Measurements from ENCODE around the gene ARL6IP4.

ARL6IP4 gene

DNA sequence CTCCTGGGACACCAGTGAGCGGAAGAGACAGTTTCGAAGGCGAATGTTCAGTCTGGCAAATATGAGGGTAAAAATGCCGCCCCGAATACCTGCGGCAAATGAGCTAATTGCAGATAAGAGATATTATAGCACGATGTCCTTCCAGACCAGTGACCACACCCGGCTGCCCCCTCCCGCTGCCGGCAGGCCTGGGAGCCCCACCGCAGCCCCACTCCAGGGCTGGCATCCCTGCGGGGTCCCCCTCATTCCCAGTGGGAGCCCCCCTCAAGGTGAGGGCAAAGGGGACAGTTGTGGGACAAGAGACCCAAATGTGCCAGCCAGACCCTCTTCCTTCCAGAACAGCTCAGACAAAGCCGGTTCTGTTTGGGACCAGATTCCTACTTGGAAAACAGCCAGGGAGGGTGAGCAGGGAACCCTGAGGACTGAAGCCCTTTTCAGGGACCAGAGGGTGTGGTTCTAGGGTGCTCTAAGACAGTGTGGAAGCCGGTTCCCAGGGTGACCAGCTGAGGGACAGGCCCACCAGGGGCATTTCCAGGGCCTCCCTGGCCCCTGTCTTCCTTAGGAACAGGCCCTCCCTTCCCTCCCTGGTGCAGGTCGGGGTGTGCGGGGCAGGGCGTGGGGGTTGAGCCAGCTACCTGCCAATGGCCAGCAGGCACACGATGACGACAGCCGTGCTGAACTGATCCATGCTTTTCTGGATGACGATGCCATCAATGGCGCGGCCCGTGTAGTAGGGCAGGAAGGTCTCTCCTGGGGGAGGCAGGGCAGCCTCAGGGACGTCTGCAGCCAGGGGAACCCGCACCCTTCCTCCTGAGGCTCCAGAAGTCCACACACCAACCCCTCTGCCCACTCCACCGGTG, 30.4 kb upstream of the ARL6IP4 start:
- no peak overlapping the region for H3K4me3 Mint-ChIP-seq
- H3K27me3 Mint-ChIP-seq = no peaks in the 10 kb centered on the region
- peaks cover 2% of the 10 kb centered on the region for H3K36me3 Mint-ChIP-seq
- no peaks in the 10 kb centered on the region for H3K9me3 Mint-ChIP-seq
- H3K4me1 Mint-ChIP-seq = peaks cover 19% of the 10 kb centered on the region
- no peak overlapping the region for H3K27ac Mint-ChIP-seq

DNA sequence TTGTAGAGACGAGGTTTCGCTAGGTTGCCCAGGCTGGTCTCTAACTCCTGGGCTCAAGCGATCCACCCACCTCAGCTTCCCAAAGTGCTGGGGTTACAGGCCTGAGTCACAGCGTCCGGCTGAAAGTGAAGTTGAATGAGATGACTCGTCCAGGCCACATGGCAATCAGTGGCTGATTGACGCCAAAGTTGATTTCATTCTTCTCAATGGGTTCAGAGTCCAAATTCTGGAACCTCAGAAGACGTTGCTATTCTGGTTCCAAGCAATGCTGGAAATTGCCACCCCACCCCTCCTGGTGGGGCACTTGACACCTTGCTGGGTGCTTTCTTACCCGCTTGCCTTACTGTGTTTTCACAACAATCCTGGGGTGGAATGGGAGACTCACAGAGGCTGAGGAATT, 29.1 kb upstream of the ARL6IP4 start:
- no peak overlapping the region for H3K27ac Mint-ChIP-seq
- no peaks in the 10 kb centered on the region for H3K9me3 Mint-ChIP-seq
- peaks cover 17% of the 10 kb centered on the region for H3K4me1 Mint-ChIP-seq
- no peak overlapping the region for H3K4me3 Mint-ChIP-seq
- H3K36me3 Mint-ChIP-seq = peaks cover 2% of the 10 kb centered on the region
- H3K27me3 Mint-ChIP-seq = no peaks in the 10 kb centered on the region

DNA sequence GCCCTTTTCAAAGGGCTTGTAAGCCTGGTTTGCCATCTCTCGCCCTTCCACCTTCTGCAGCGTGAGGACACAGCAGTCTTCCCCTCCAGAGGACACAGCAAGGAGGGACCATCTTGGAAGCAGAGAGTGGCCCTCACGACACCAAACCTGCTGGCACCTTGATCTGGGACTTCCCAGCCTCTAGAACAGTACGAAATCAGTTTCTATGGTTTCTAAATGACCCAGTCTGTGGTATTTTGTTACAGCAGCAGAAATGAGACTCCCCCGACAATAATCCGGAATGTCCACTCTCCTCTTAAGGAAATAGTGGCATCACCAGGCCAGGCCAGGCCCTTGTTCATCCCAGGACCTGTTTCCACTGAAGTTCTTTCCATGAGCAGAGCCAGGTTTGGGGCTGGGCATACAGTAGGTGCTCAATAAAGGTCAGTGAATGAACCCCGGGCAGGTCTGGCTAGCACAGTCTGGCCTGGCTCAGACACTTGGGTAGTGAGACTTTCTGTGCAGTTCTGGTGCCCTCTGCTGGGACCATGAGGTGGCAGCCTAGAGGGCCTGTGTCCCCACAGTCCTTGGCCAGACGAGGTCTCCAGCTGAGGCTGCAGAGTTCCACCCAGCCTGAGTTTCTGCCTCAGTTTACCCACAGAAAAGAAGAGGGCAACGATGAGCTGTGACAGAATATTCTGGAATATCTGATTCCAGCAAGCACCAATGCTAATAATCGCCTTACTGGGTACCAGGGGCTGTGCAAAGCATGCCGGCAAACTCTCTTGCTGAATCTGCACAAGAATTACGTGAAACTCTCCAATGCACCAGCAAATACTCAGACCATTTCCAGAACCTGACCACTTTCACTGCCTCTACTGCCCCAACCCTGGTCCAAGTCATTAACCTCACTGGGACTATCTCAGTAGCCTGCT, 28.2 kb upstream of the ARL6IP4 start:
- Mint-ChIP-seq H3K9me3 (no peaks in the 10 kb centered on the region), H3K27ac (no peak overlapping the region), H3K4me1 (peaks cover 8% of the 10 kb centered on the region), H3K36me3 (no peaks in the 10 kb centered on the region), H3K4me3 (no peak overlapping the region), H3K27me3 (no peaks in the 10 kb centered on the region)

DNA sequence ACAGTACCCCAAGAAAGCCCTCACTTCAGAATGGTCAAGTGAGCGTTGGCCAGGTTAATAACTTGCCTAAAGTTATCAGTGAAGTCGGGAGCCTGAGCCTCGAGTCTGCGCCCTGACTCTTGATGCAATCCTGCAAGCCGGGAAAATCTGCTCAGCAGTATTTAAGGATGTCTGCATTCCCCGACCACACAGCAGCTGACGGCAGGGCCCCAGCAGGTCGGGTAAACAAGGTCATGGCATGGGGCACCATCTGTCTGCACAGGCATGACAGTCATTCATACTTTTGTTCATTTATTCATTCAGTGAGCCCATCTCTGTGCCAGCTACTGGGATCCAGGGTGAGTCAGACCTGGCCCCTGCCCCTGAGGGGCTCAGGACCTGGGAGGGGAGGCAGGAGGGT, 25.3 kb upstream of the ARL6IP4 start:
- Mint-ChIP-seq H3K36me3 (peaks cover 2% of the 10 kb centered on the region), H3K9me3 (no peaks in the 10 kb centered on the region), H3K4me3 (no peak overlapping the region), H3K27ac (no peak overlapping the region), H3K27me3 (no peaks in the 10 kb centered on the region), H3K4me1 (peaks cover 5% of the 10 kb centered on the region)

DNA sequence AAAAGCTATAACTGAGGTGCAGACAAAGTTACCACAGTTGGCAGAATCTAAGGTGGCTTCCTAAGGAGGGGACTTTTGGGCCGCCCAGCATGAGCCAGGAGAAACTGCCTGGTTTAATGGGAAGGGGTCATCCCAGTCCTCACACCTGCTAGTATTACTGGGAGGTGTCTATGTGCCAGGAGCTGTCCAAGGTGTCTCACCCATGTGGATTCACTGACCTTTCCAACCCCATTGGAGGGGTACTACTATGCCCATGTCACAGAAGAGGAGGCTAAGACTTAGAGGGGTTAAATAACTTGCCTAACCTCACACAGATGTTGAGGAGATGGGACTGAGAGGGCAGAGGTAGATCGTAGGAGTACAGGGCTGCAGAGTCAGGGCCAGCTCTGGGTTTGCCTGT, 24.4 kb upstream of the ARL6IP4 start:
- H3K4me3 Mint-ChIP-seq = no peak overlapping the region
- peaks cover 2% of the 10 kb centered on the region for H3K36me3 Mint-ChIP-seq
- peaks cover 5% of the 10 kb centered on the region for H3K4me1 Mint-ChIP-seq
- no peak overlapping the region for H3K27ac Mint-ChIP-seq
- H3K9me3 Mint-ChIP-seq = no peaks in the 10 kb centered on the region
- H3K27me3 Mint-ChIP-seq = no peaks in the 10 kb centered on the region

DNA sequence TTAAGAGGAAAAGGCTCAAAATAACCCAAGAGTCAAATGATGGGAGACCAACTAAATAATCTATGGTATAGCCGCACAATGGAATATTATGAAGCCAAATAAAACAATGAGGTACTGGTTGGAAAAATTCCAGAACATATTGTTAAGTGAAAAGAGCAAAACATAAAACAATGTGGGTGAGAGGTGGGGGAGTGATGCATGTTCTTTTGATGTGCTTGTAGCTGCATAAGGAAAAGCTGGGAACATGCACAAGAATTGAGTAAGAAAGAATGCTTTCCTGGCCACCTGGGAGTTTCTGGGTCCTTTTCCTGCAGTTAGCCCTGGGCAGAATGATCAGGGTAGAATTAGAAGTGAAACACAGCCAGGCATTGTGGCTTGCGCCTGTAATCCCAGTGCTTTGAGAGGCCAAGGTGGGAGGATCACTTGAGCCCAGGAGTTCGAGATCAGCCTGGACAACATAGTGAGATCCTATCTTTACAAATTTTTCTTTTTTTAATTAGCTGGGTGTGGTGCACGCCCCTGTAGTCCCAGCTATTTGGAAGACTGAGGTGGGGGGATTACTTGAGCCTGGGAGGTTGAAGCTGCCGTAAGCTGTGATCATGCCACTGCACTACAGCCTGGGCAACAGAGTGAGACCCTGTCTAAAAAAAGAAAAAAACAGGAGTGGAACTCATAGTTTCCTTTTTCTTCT, 22.1 kb upstream of the ARL6IP4 start:
- Mint-ChIP-seq H3K36me3 (peaks cover 2% of the 10 kb centered on the region), H3K4me1 (no peaks in the 10 kb centered on the region), H3K27me3 (no peaks in the 10 kb centered on the region), H3K4me3 (no peak overlapping the region), H3K27ac (no peak overlapping the region), H3K9me3 (no peaks in the 10 kb centered on the region)

DNA sequence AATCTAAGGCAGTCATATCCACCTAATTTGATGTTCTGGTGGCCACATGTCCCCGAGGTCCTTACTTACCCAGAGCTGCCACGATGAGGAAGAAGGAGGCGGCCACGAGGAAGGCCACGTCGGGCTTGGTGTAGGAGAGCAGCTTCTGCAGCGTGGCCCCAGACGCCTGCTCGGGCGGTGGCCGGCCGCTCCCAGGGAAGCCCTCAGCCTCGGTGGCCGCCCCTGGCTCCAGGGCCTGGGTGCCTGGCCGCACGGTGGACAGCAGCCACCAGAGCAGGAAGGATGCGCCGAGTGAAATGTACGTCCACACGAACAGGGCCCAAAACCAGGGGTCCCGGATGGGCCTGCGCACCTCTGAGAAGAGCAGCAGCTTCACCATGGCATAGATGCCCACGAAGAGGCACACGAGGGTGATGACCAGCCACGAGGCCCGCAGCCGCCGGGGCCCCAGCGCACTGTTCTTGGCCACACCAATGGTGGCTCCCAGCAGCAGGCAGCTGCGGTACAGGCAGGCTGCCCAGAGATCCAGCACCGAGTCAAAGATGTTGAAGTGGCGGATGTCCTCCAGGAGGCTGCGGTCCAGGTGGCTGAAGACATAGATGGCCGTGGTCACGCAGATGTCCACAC, 20.8 kb upstream of the ARL6IP4 start:
- H3K27ac Mint-ChIP-seq = no peak overlapping the region
- peaks cover 2% of the 10 kb centered on the region for H3K36me3 Mint-ChIP-seq
- H3K4me1 Mint-ChIP-seq = peaks cover 2% of the 10 kb centered on the region
- no peak overlapping the region for H3K4me3 Mint-ChIP-seq
- no peaks in the 10 kb centered on the region for H3K27me3 Mint-ChIP-seq
- no peaks in the 10 kb centered on the region for H3K9me3 Mint-ChIP-seq

DNA sequence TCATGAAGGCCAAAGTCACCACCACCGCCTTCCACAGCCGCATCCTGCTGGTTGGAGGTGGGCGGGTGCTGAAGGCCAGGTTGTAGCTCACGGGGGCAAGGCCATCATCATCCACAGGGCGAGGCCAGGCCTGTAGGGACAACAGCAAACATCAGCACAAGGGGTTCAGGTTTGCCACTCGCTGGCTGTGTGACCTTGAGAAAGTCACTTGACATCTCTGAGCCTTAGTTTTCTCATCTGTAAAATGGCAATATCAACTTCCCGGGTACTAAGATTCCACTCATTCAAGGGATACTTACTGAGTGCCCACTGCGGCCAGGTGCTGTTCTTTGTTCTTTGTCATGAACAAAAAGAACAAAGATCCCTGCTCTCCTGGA, 20.3 kb upstream of the ARL6IP4 start:
- no peaks in the 10 kb centered on the region for H3K9me3 Mint-ChIP-seq
- H3K4me1 Mint-ChIP-seq = peaks cover 7% of the 10 kb centered on the region
- H3K27ac Mint-ChIP-seq = no peak overlapping the region
- no peaks in the 10 kb centered on the region for H3K27me3 Mint-ChIP-seq
- no peak overlapping the region for H3K4me3 Mint-ChIP-seq
- H3K36me3 Mint-ChIP-seq = peaks cover 2% of the 10 kb centered on the region

DNA sequence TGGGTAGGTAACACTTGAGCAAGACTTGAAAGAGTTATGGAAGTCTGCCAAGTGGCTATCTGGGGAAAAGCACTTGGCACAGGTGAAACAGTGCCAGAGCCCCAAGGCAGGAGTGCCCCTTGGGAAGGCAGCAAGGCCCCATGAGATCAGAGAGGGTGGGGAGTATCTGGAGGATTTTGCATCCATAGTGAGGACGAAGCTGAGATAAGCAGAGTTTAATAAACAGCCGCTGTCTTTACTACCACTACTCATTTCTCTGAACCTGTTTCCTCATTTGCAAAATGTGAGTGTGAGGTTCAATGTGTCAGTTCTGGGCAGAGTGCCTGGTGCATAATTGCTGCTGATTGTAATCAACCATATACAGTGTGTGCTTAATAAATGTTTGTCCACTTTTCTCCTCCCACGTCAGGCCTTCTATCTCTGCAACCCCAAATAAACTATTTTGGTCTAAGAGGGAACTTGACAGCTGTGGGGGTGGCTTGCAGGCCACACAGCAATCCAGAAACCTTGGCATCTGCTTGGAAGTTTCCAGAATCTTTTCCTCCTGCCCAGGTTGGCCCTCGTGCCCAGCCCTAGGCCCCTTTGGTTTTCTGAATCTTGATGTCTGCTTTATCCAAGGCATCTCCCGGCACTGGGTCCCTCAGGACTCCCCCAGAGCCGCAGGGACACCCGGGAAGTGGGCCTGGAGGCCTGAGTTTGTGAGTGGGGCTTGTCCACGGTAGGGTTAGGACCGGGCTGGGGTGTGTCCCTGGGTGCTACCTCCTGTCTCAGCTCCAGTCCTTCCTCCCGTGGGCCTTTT, 18.8 kb upstream of the ARL6IP4 start:
- Mint-ChIP-seq H3K36me3 (peaks cover 2% of the 10 kb centered on the region), H3K4me3 (no peak overlapping the region), H3K4me1 (peaks cover 9% of the 10 kb centered on the region), H3K27ac (no peak overlapping the region), H3K9me3 (no peaks in the 10 kb centered on the region), H3K27me3 (no peaks in the 10 kb centered on the region)

DNA sequence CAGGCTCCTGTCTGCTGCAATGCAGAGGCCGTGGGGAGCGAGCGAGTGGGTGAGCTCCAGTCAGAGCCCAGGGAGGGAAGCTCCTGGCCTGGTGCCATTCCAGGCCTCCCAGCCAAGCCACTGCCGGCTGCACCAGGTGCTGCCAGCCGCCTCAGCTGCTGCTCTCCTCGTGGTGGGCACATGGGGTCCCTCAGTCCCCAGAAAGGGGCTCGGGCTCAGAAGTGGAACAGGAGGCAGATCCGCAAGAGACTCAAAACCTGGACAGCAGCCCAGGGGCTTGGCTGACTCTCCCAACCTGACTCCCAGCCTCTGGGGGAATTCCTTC, 16.6 kb upstream of the ARL6IP4 start:
- no peaks in the 10 kb centered on the region for H3K36me3 Mint-ChIP-seq
- H3K27ac Mint-ChIP-seq = no peak overlapping the region
- no peaks in the 10 kb centered on the region for H3K9me3 Mint-ChIP-seq
- H3K4me3 Mint-ChIP-seq = no peak overlapping the region
- H3K27me3 Mint-ChIP-seq = no peaks in the 10 kb centered on the region
- H3K4me1 Mint-ChIP-seq = peaks cover 12% of the 10 kb centered on the region

DNA sequence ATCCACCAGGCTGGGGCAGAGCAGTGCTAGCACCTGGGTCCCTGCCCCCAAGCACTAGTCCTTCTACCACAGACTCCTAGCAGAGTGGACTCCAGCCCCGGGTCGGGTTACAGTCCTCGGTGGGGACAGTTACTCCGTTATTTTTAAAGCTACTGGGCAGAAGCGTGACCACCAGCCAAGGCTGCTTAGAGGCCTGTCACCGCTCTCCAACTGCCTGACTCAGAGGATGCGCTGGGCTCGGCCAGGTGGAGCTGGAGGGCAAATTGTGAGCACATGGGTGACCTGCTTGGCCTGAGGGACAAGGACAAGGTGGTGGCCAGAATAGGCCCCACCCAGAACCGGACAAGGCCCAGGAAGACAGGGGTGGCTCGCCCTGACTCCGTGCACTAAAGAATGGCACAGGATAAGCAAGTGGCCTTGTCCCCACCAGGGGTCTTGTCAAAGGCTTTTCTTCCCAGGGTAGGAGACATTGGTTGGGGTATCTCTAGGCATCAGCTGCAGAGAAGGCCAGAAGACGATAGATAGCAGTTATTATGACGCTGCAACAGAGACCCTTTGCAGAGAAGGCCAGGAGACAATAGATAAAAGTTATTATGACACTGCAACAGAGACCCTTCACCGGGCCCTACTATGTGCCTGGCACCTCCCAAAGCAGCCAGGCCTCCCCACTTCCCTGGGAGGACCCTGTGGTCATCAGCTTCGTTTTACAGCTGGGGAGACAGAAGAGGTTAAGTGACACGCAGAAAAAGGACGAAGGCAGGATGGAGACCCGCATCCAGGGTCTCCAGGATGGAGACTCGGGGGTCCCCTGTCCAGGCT, 15.8 kb upstream of the ARL6IP4 start:
- Mint-ChIP-seq H3K27ac (no peak overlapping the region), H3K9me3 (no peaks in the 10 kb centered on the region), H3K4me1 (peaks cover 12% of the 10 kb centered on the region), H3K4me3 (peak overlapping the region; percentile 56), H3K27me3 (no peaks in the 10 kb centered on the region), H3K36me3 (no peaks in the 10 kb centered on the region)

DNA sequence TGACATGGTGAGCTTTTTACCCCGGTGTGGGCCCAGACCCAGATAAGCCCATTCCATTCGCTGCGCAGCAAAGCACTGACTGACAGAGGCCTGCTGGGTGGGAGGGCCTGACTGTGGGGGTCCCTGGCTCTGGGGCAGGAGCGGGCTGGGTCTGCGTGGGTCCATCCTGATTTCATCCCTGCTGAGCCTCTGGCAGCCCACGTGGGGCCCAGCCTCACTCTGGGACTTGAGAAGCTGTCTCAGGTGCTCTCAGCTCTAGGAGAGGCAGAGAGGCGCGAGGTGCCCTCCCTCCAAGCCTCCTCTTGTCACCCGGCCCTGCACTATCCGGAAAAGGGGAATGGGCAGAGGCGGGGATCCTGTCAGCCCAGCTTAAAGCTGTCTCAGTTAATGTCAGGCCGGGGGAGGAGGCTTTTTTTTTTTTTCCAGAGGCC, 15.1 kb upstream of the ARL6IP4 start:
- Mint-ChIP-seq H3K4me1 (peaks cover 12% of the 10 kb centered on the region), H3K27me3 (no peaks in the 10 kb centered on the region), H3K36me3 (no peaks in the 10 kb centered on the region), H3K9me3 (no peaks in the 10 kb centered on the region), H3K27ac (no peak overlapping the region), H3K4me3 (peak overlapping the region; percentile 56)

DNA sequence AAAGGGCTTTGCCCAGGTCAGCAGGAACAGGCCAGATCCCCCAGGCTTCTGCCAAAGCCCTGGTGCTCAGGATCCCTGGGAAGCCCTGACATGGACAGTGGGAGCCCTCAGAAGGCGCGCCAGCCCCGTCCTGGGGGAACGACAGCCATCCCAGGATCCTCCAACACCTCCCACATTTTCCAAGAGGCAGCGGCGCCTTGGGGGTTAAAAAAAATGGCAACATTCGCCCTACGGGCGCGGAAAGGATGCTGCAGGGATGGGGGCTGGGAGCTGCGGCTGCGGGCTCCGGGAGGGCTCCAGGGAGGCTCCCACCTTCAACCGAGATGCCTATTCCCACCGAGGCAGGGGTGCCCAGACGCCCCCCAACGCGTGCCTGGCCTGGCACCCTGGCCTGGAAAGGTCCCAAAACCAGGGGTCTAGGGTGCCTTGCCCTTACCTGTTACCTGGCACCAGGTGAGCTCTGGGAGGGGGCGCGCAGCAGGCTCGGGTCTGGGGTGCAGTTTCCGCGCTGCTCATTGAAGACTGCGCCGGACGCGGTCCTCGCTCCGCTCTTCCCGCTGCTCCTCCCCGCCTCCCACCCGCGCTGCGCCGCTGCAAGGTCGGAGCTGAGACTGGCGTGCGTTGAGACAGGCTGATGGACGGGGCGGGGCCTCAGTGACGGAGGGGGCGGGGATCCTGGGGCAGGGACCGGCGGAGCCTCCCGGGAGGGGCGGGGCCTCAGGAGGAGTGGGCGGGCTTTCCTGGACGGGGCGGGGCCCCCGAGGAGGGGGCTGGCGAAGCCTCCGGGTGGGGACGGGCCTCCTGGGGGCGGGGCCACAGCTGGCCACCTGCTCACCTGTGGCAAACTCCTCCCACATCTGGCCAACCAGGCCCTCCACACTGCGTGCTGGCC, 14.4 kb upstream of the ARL6IP4 start, which contains the start of gene ABCB9:
TSS of gene ABCB9 (minus strand) at position 613 of the 892 bp plus-strand sequence. CDS start 6,228 bp downstream, outside the sequence.
- Mint-ChIP-seq H3K36me3 (no peaks in the 10 kb centered on the region), H3K4me1 (peaks cover 12% of the 10 kb centered on the region), H3K27me3 (no peaks in the 10 kb centered on the region), H3K4me3 (peak within 1 kb of the TSS; percentile 59), H3K9me3 (no peaks in the 10 kb centered on the region), H3K27ac (no peak within 1 kb of the TSS)
